ENCODE results near the gene CCDC66.
"Not testable (repeated sequence)": the region's sequence is repeated elsewhere in the genome, so short reads cannot be mapped to it uniquely, and the experiment has no call there.

Gene CCDC66

GRCh38 chr3:56556908-56557830, at the start of gene CCDC66:
Gene CCDC66, plus strand, starts transcription at chr3:56557175. Its CDS starts 68 bp downstream, at chr3:56557243.
- peak; percentile 34 to 59 for DNase-seq

GRCh38 chr3:56519641-56520040, 37.3 kb upstream of the CCDC66 start:
- no peak for DNase-seq

- no peak for DNase-seq
Observed at GRCh38 chr3:56522374-56522773, 34.6 kb upstream of the CCDC66 start.

- DNase-seq = no peak
Observed at GRCh38 chr3:56525291-56525690, 31.7 kb upstream of the CCDC66 start.

- no peak for DNase-seq
Observed at GRCh38 chr3:56536735-56537134, 20.2 kb upstream of the CCDC66 start.

- no peak for DNase-seq
Observed at GRCh38 chr3:56547486-56547885, 9.5 kb upstream of the CCDC66 start.

- DNase-seq = no peak
Observed at GRCh38 chr3:56557831-56558170, 826 bp downstream of the CCDC66 start.

GRCh38 chr3:56573501-56573900, 16.5 kb downstream of the CCDC66 start:
- DNase-seq = no peak

- not testable (repeated sequence) for DNase-seq
Observed at GRCh38 chr3:56581941-56582340, 25.0 kb downstream of the CCDC66 start.

GRCh38 chr3:56584275-56584674, 27.3 kb downstream of the CCDC66 start:
- not testable (repeated sequence) for DNase-seq

GRCh38 chr3:56590814-56591213, 33.8 kb downstream of the CCDC66 start:
- no peak for DNase-seq

GRCh38 chr3:56591262-56591661, 34.3 kb downstream of the CCDC66 start:
- no peak for DNase-seq

- DNase-seq = no peak
Observed at GRCh38 chr3:56593455-56594158, 36.6 kb downstream of the CCDC66 start.

GRCh38 chr3:56595975-56596840, 39.2 kb downstream of the CCDC66 start:
- no peak for DNase-seq

- DNase-seq = not testable (repeated sequence)
Observed at GRCh38 chr3:56608479-56608878, 51.5 kb downstream of the CCDC66 start.

GRCh38 chr3:56610669-56611335, 53.8 kb downstream of the CCDC66 start:
- DNase-seq = no peak

GRCh38 chr3:56611364-56611763, 54.4 kb downstream of the CCDC66 start:
- no peak for DNase-seq

GRCh38 chr3:56612146-56612545, 55.2 kb downstream of the CCDC66 start:
- DNase-seq = no peak

GRCh38 chr3:56613016-56613415, 56.0 kb downstream of the CCDC66 start:
- no peak for DNase-seq

GRCh38 chr3:56616478-56617006, 59.6 kb downstream of the CCDC66 start:
- DNase-seq = no peak

- no peak for DNase-seq
Observed at GRCh38 chr3:56620371-56620770, 63.4 kb downstream of the CCDC66 start.

- no peak for DNase-seq
Observed at GRCh38 chr3:56621681-56622080, 64.7 kb downstream of the CCDC66 start.

Measured in NCI-H187 (cell line).